Measurements from ENCODE around the gene SLAMF6. TPM values are rescaled to one million over a fixed set of nuclear protein-coding genes. Genes with fewer than 3 reads are reported as not detected.

SLAMF6 gene
- total RNA-seq, 1 experiment from 2014 or later = not detected

DNA sequence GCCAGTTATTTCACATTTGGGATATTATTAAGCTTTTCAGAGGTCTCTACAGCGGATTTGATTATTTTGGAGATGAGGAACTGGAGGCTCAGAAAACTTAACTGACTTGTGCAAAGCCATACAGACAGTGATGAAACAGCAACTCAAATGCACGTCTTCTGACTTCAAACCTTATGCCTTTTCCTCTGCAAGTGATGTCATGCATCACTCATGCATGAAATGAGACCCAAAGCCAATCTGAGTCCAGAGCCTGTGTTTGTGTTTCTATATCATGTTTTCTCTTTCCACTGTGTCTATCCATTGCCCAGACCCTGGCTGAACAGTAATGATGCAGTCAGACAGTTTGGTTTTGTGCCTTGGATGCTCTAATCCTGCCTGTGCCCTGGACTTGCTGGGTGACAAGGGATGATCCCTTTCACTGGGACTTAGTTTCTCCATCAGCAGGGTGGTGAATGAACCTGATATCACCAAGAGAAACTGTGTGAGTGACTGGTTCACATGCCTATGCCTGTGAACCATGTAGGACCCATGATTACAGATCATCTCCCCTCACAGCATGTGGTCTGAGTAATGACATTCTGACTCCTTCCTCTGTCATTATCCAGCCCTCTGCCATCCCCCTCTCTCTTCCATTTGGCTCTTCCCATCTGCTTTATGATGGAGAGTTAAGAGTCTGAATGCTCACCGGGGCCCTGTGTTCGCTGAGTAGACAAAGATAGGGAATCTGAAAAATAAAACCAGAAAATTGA lies 33.4 kb downstream of the SLAMF6 start:
- BruUV-seq (replicated peaks) = no TSS peak
- intact Hi-C loops (cut with micrococcal nuclease; ENCODE audit: unreplicated experiment) = no loop called here
- H3K27ac Mint-ChIP-seq (ENCODE audit: unreplicated experiment) = no peak overlapping the region
- no peak overlapping the region for H3K4me3 Mint-ChIP-seq (ENCODE audit: low read depth, unreplicated experiment)
- no peaks in the 10 kb centered on the region for H3K36me3 Mint-ChIP-seq (ENCODE audit: insufficient read depth, unreplicated experiment)
- CTCF ChIA-PET = no interaction called here
- H3K4me1 Mint-ChIP-seq (ENCODE audit: low read depth, unreplicated experiment) = no peaks in the 10 kb centered on the region
- no peak for DNase-seq
- TF ChIP-seq, protein P1, sequence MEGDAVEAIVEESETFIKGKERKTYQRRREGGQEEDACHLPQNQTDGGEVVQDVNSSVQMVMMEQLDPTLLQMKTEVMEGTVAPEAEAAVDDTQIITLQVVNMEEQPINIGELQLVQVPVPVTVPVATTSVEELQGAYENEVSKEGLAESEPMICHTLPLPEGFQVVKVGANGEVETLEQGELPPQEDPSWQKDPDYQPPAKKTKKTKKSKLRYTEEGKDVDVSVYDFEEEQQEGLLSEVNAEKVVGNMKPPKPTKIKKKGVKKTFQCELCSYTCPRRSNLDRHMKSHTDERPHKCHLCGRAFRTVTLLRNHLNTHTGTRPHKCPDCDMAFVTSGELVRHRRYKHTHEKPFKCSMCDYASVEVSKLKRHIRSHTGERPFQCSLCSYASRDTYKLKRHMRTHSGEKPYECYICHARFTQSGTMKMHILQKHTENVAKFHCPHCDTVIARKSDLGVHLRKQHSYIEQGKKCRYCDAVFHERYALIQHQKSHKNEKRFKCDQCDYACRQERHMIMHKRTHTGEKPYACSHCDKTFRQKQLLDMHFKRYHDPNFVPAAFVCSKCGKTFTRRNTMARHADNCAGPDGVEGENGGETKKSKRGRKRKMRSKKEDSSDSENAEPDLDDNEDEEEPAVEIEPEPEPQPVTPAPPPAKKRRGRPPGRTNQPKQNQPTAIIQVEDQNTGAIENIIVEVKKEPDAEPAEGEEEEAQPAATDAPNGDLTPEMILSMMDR (IDR thresholded peaks at IDR 0.05; ENCODE audit: unreplicated experiment) = no peak
- no peaks in the 10 kb centered on the region for H3K9me3 Mint-ChIP-seq (ENCODE audit: low read depth, unreplicated experiment)
- peaks cover 23% of the 10 kb centered on the region for H3K27me3 Mint-ChIP-seq (ENCODE audit: unreplicated experiment)

- Mint-ChIP-seq H3K4me1 (ENCODE audit: low read depth, unreplicated experiment) (no peaks in the 10 kb centered on the region), H3K4me3 (ENCODE audit: low read depth, unreplicated experiment) (no peak overlapping the region), H3K36me3 (ENCODE audit: insufficient read depth, unreplicated experiment) (no peaks in the 10 kb centered on the region), H3K27me3 (ENCODE audit: unreplicated experiment) (peaks cover 23% of the 10 kb centered on the region), H3K9me3 (ENCODE audit: low read depth, unreplicated experiment) (no peaks in the 10 kb centered on the region), H3K27ac (ENCODE audit: unreplicated experiment) (no peak overlapping the region)
- no peak for DNase-seq
- TF ChIP-seq, protein P1 (IDR thresholded peaks at IDR 0.05; ENCODE audit: unreplicated experiment) = no peak
- intact Hi-C loops (cut with micrococcal nuclease; ENCODE audit: unreplicated experiment) = no loop called here
- BruUV-seq (replicated peaks) = no TSS peak
- CTCF ChIA-PET = interaction anchor here (0.7 to 0.8 kb wide), 2 partner anchors 7 to 14 kb away, joined by 3 to 4 read pairs; no protein-coding TSS in a partner anchor
These were observed 34.6 kb downstream of the SLAMF6 start for GRCh38 chr1:160488347-160489058.

DNA sequence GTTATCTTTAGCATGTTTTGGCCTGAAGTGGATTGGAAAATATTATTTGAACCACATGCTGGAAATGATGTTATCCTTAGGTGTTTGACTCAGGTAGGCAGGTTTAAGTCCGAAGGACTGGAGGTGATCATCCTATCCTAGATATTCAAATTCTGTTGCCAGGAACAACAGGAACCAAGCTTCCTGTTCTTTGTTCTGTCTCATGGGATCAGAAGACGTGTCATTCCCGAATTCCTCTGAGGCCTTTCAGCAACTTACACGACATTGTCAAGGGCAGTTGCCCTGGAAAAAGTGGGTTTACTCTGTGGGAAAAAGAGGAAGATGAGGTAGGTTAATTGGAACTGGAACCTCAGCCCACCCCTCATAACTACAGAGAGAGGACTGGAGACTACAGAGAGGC lies 36.6 kb downstream of the SLAMF6 start:
- no TSS peak for BruUV-seq (replicated peaks)
- Mint-ChIP-seq H3K4me1 (ENCODE audit: low read depth, unreplicated experiment) (no peaks in the 10 kb centered on the region), H3K27me3 (ENCODE audit: unreplicated experiment) (peaks cover 32% of the 10 kb centered on the region), H3K27ac (ENCODE audit: unreplicated experiment) (no peak overlapping the region), H3K4me3 (ENCODE audit: low read depth, unreplicated experiment) (no peak overlapping the region), H3K9me3 (ENCODE audit: low read depth, unreplicated experiment) (no peaks in the 10 kb centered on the region), H3K36me3 (ENCODE audit: insufficient read depth, unreplicated experiment) (no peaks in the 10 kb centered on the region)
- TF ChIP-seq, protein P1 (IDR thresholded peaks at IDR 0.05; ENCODE audit: unreplicated experiment) = no peak
- intact Hi-C loops (cut with micrococcal nuclease; ENCODE audit: unreplicated experiment) = no loop called here
- CTCF ChIA-PET = no interaction called here
- DNase-seq = no peak

- peaks cover 57% of the 10 kb centered on the region for H3K27me3 Mint-ChIP-seq (ENCODE audit: unreplicated experiment)
- H3K36me3 Mint-ChIP-seq (ENCODE audit: insufficient read depth, unreplicated experiment) = no peaks in the 10 kb centered on the region
- intact Hi-C loops (cut with micrococcal nuclease; ENCODE audit: unreplicated experiment) = no loop called here
- CTCF ChIA-PET = no interaction called here
- H3K27ac Mint-ChIP-seq (ENCODE audit: unreplicated experiment) = no peak overlapping the region
- no peaks in the 10 kb centered on the region for H3K4me1 Mint-ChIP-seq (ENCODE audit: low read depth, unreplicated experiment)
- DNase-seq = no peak
- BruUV-seq (replicated peaks) = no TSS peak
- H3K4me3 Mint-ChIP-seq (ENCODE audit: low read depth, unreplicated experiment) = no peak overlapping the region
- peaks cover 2% of the 10 kb centered on the region for H3K9me3 Mint-ChIP-seq (ENCODE audit: low read depth, unreplicated experiment)
- TF ChIP-seq, protein P1 (IDR thresholded peaks at IDR 0.05; ENCODE audit: unreplicated experiment) = no peak
These were observed 39.4 kb downstream of the SLAMF6 start for GRCh38 chr1:160483505-160484185.
